Stimulated activated naive B cell treated with anti-CD40 and anti-IgM and Interleukin-4, amounts not matched to agents 10 μg/mL and 1 μg/mL and 100 μg/mL, for 72 hours (primary cell): Measurements from ENCODE around the gene LGR4.

ENCODE experiments used
- ATAC-seq, 2 donors: fragments of 150-1000 bp; cut with Tn5 transposase; replicated peaks; 2 replicates each; pipeline ENCODE4 v1.10.0; 2021; ENCODE audit warnings: moderate library complexity in 1 of 2
- DNase-seq: peaks from one replicate; pipeline ENCODE4 v3.0.0; 2021
- H3K27ac Mint-ChIP-seq: one replicate; pipeline ENCODE4 v1.8.0; 2022; ENCODE audit warnings: mild to moderate bottlenecking, mixed read lengths
- H3K27me3 Mint-ChIP-seq, 2 donors: one replicate each; pipeline ENCODE4 v1.8.0; 2022; ENCODE audit warnings: mixed read lengths in 2 of 2
- H3K36me3 Mint-ChIP-seq, 2 donors: one replicate each; pipeline ENCODE4 v1.8.0; 2022; ENCODE audit warnings: mixed read lengths in 2 of 2, mild to moderate bottlenecking in 1 of 2
- H3K4me1 Mint-ChIP-seq, 2 donors: one replicate each; pipeline ENCODE4 v1.8.0; 2022; ENCODE audit warnings: mixed read lengths in 2 of 2, mild to moderate bottlenecking in 1 of 2
- H3K4me3 Mint-ChIP-seq, 2 donors: one replicate each; pipeline ENCODE4 v1.8.0; 2022; ENCODE audit warnings: mild to moderate bottlenecking in 2 of 2, mixed read lengths in 2 of 2, moderate library complexity in 1 of 2
- H3K9me3 Mint-ChIP-seq, 2 donors: one replicate each; pipeline ENCODE4 v1.8.0; 2022; ENCODE audit warnings: mixed read lengths in 2 of 2, mild to moderate bottlenecking in 1 of 2

LGR4 gene

GRCh38 chr11:27440090-27440489 is 32.5 kb downstream of the LGR4 start:
- no peak overlapping the region for H3K27ac Mint-ChIP-seq
- DNase-seq (no peak), ATAC-seq (no peak)
- peaks cover 8 to 14% of the 10 kb centered on the region in 2 donors for H3K27me3 Mint-ChIP-seq
- no peak overlapping the region for H3K4me3 Mint-ChIP-seq
- no peaks in the 10 kb centered on the region for H3K4me1 Mint-ChIP-seq
- H3K9me3 Mint-ChIP-seq = peaks cover 0 to 3% of the 10 kb centered on the region in 2 donors
- no peaks in the 10 kb centered on the region for H3K36me3 Mint-ChIP-seq

GRCh38 chr11:27438595-27438981 is 34.0 kb downstream of the LGR4 start:
- H3K4me3 Mint-ChIP-seq = no peak overlapping the region
- ATAC-seq (no peak), DNase-seq (no peak)
- H3K36me3 Mint-ChIP-seq = no peaks in the 10 kb centered on the region
- H3K27me3 Mint-ChIP-seq = peaks cover 8 to 9% of the 10 kb centered on the region in 2 donors
- no peak overlapping the region for H3K27ac Mint-ChIP-seq
- H3K4me1 Mint-ChIP-seq = no peaks in the 10 kb centered on the region
- peaks cover 0 to 3% of the 10 kb centered on the region in 2 donors for H3K9me3 Mint-ChIP-seq

DNA sequence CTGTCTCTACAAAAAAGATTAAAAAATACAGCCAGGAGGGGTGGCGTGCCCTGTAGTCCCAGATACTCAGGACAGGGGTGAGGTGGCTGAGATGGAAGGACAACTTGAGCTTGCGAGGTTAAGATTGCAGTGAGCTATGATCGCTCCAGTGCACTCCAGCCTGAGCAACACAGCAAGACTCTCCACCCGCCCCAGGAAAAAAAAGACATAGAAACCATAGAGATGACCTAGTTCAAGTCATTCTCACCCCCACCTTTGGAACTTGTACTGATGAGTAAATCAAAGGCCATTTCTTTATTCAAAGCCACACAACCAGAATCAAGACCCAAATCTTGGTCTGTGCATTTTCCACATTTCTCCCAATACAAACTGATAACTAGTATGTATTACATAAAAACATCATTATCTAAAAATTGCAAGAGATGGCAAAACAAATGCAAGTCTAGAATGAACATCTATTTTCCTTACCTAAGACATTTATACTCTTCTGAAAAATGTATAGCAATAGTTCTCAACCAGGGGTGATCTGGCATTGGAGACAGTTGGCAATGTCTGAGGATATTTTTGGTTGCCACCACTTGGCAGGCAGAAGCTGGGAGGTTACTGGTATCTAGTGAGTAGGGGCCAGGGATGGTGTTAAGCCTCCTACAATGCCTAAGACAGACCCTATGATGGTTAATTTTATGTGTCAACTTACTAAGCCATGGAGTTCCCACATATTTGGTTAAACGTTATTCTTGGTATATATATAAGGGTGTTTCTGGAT is 34.6 kb downstream of the LGR4 start:
- Mint-ChIP-seq H3K36me3 (no peaks in the 10 kb centered on the region), H3K4me1 (no peaks in the 10 kb centered on the region), H3K9me3 (peaks cover 0 to 3% of the 10 kb centered on the region in 2 donors), H3K4me3 (no peak overlapping the region), H3K27me3 (peaks cover 8 to 9% of the 10 kb centered on the region in 2 donors), H3K27ac (no peak overlapping the region)
- ATAC-seq = no peak
- no peak for DNase-seq

DNA sequence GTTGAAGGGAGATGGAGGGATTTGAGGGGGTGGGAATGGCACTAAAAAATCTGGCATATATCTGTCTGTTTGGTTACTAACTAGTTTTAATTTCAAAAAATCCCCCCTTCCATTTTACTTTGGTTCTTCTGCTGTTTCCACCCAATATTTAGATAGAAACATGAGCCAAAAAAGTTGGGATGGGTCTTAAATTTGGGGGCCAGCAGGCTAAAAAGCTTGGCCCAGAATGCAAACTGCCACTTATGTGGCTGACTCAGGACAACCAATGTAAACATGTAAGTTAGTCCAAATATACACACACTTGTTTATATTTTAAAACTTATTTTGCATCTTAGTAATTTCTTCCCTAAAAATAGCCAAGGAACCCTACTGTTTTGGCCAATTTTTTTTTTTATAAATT is 35.7 kb downstream of the LGR4 start:
- DNase-seq = no peak
- H3K4me3 Mint-ChIP-seq = no peak overlapping the region
- no peak for ATAC-seq
- peaks cover 0 to 3% of the 10 kb centered on the region in 2 donors for H3K9me3 Mint-ChIP-seq
- H3K36me3 Mint-ChIP-seq = no peaks in the 10 kb centered on the region
- H3K4me1 Mint-ChIP-seq = no peaks in the 10 kb centered on the region
- H3K27ac Mint-ChIP-seq = no peak overlapping the region
- peaks cover 7 to 8% of the 10 kb centered on the region in 2 donors for H3K27me3 Mint-ChIP-seq

- H3K27me3 Mint-ChIP-seq = peaks cover 0 to 4% of the 10 kb centered on the region in 2 donors
- H3K4me1 Mint-ChIP-seq = no peaks in the 10 kb centered on the region
- no peak for ATAC-seq
- H3K9me3 Mint-ChIP-seq = peaks cover 0 to 3% of the 10 kb centered on the region in 2 donors
- no peaks in the 10 kb centered on the region for H3K36me3 Mint-ChIP-seq
- H3K27ac Mint-ChIP-seq = no peak overlapping the region
- no peak for DNase-seq
- no peak overlapping the region for H3K4me3 Mint-ChIP-seq
Measured at GRCh38 chr11:27433742-27434141, 38.8 kb downstream of the LGR4 start.

- Mint-ChIP-seq H3K27me3 (peaks cover 0 to 4% of the 10 kb centered on the region in 2 donors), H3K27ac (no peak overlapping the region), H3K36me3 (no peaks in the 10 kb centered on the region), H3K9me3 (peaks cover 0 to 3% of the 10 kb centered on the region in 2 donors), H3K4me1 (no peaks in the 10 kb centered on the region), H3K4me3 (no peak overlapping the region)
- no peak for ATAC-seq
- DNase-seq = no peak
Measured at GRCh38 chr11:27431808-27432207, 40.8 kb downstream of the LGR4 start.

- no peaks in the 10 kb centered on the region for H3K36me3 Mint-ChIP-seq
- DNase-seq = no peak
- no peak for ATAC-seq
- no peaks in the 10 kb centered on the region for H3K4me1 Mint-ChIP-seq
- H3K4me3 Mint-ChIP-seq = no peak overlapping the region
- H3K27me3 Mint-ChIP-seq = no peaks in the 10 kb centered on the region
- no peak overlapping the region for H3K27ac Mint-ChIP-seq
- H3K9me3 Mint-ChIP-seq = no peaks in the 10 kb centered on the region
Measured at GRCh38 chr11:27429761-27430393, 42.7 kb downstream of the LGR4 start.

GRCh38 chr11:27427183-27427980 is 45.2 kb downstream of the LGR4 start:
- H3K36me3 Mint-ChIP-seq = no peaks in the 10 kb centered on the region
- no peaks in the 10 kb centered on the region for H3K4me1 Mint-ChIP-seq
- no peaks in the 10 kb centered on the region for H3K9me3 Mint-ChIP-seq
- no peak overlapping the region for H3K27ac Mint-ChIP-seq
- no peak for DNase-seq
- no peaks in the 10 kb centered on the region for H3K27me3 Mint-ChIP-seq
- no peak overlapping the region for H3K4me3 Mint-ChIP-seq
- no peak for ATAC-seq

DNA sequence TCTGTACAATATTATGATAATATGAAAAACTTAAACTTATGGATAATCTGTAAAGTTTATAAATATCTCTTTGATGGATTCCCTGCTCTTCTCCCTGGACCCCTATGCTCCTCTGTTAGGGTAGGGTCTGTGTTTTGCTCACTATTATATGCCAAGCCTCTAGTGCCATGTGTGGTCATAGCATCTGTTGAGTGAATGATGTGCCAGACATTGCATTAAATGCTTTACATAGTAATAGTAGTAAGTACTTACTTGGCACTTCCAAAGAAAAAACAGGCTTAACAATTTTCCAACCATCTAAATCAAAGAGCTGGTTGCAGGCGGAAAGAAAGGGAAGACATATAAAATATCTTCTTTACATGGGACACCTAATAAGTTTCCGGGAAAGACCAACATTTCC is 46.8 kb downstream of the LGR4 start:
- no peak for DNase-seq
- no peaks in the 10 kb centered on the region for H3K36me3 Mint-ChIP-seq
- H3K4me1 Mint-ChIP-seq = no peaks in the 10 kb centered on the region
- no peaks in the 10 kb centered on the region for H3K9me3 Mint-ChIP-seq
- no peaks in the 10 kb centered on the region for H3K27me3 Mint-ChIP-seq
- no peak overlapping the region for H3K4me3 Mint-ChIP-seq
- ATAC-seq = no peak
- H3K27ac Mint-ChIP-seq = no peak overlapping the region

GRCh38 chr11:27423125-27423524 is 49.5 kb downstream of the LGR4 start:
- DNase-seq (no peak), ATAC-seq (no peak)
- Mint-ChIP-seq H3K36me3 (no peaks in the 10 kb centered on the region), H3K27ac (no peak overlapping the region), H3K9me3 (no peaks in the 10 kb centered on the region), H3K4me1 (no peaks in the 10 kb centered on the region), H3K4me3 (no peak overlapping the region), H3K27me3 (no peaks in the 10 kb centered on the region)

DNA sequence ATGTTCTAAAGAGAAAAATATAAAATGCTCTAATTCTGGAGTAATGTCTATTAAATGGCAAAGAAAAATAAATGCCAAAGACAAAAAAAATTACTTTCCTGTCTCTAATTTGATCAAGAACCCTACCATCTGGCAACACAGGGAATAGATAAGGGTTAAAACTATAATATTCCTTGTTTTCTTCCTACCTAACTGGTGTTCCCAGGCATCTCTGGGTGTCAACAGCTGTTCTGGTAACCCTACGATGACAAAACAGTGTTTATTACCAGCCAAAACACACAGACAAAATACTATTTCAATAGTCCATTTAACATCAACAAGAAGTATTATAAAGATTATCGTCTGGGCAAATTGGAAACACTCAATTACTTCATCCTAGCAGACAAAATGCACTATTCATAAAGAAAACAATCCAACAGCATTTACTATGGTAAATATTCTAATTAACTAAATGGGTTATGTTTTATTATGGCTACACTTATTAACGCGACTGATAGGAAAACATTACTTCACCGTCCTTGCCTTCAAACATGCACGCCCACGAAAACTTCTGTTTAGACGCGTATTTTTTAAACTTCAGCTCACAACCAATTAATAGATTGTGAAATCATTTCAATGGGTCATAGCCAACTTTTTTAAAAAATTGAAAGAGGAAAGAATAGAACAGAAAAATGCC is 50.6 kb downstream of the LGR4 start:
- H3K4me1 Mint-ChIP-seq = no peaks in the 10 kb centered on the region
- ATAC-seq (no peak), DNase-seq (no peak)
- H3K27ac Mint-ChIP-seq = no peak overlapping the region
- H3K4me3 Mint-ChIP-seq = no peak overlapping the region
- H3K9me3 Mint-ChIP-seq = no peaks in the 10 kb centered on the region
- no peaks in the 10 kb centered on the region for H3K27me3 Mint-ChIP-seq
- no peaks in the 10 kb centered on the region for H3K36me3 Mint-ChIP-seq

DNA sequence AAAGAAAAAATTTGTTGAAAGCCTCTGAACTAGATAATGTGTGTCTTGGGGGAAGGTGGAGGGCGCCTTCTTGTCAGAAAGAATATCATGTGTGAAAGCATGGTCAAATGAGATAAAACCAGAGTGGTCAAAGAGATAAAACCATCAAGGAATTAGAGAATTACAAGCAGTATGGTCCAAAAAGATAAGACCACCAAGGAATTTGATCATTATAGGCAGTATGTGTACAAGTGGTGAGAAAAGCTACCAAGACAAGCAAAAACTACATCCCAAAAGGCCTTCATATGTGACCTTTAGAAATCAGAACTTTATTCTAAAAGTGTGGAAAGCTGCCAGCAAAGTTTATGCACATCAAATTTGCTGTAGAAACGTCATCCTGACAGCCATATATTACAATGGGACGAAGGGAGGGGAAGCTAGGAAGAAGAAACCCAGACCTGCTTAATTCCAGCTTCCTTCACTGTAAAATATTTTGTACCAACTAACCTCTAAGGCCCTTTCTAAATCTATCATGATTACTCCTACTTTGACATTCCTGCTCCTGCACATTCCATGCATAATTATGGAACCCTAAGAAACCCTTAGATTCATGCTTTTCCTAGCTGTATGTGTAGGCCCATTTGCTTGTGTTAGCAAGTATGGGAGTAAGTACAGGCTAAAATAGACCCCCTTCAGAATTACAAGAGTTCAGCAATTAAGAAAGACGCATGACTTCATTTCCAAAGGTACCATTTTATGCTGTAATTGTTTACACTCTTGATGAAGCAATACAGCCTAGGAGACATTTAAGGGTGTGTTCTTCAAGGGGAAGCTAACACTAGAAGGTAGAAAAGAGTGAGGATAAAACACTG is 51.6 kb downstream of the LGR4 start:
- DNase-seq (no peak), ATAC-seq (no peak)
- no peak overlapping the region for H3K4me3 Mint-ChIP-seq
- no peak overlapping the region for H3K27ac Mint-ChIP-seq
- no peaks in the 10 kb centered on the region for H3K27me3 Mint-ChIP-seq
- H3K4me1 Mint-ChIP-seq = no peaks in the 10 kb centered on the region
- no peaks in the 10 kb centered on the region for H3K36me3 Mint-ChIP-seq
- no peaks in the 10 kb centered on the region for H3K9me3 Mint-ChIP-seq

DNA sequence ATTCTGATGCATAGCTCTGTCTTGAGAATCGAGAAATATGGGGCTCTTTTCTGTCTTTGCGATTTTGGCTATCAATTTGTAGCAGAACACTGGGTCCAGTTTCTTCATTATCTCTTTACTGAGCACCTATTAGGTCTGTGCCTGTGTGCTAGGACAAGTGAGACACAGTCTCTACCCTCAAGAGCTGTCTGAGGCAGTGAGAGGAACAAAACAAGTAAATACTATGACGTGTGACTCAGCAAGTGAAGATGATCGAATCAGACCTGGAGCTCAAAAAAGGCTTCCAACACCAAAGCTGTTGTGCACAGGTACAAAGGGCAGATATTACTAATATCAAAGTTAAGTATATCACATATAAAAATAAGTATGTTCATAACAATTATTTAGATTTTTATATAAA is 52.4 kb downstream of the LGR4 start:
- H3K9me3 Mint-ChIP-seq = no peaks in the 10 kb centered on the region
- ATAC-seq (no peak), DNase-seq (no peak)
- H3K36me3 Mint-ChIP-seq = no peaks in the 10 kb centered on the region
- no peaks in the 10 kb centered on the region for H3K27me3 Mint-ChIP-seq
- H3K4me1 Mint-ChIP-seq = no peaks in the 10 kb centered on the region
- no peak overlapping the region for H3K4me3 Mint-ChIP-seq
- no peak overlapping the region for H3K27ac Mint-ChIP-seq

DNA sequence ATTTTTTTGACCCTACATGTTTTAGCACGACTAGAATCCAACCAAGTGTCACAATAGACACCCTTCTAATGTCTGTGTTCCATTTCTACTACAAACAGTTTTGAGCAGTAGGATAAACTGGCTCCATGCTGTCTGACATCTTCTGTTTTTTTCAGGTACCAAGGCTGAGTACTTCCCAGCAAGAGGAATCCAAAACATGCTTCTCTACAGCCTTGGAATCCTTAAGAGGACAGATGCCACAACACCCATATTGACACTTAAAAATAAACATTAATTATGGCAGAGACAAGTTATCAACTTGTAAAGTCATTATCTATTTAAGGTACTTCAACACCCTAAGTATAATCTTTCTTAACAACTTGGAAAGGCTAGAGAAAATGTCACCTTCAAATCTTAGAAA is 54.2 kb downstream of the LGR4 start:
- H3K4me1 Mint-ChIP-seq = no peaks in the 10 kb centered on the region
- H3K4me3 Mint-ChIP-seq = no peak overlapping the region
- H3K27ac Mint-ChIP-seq = no peak overlapping the region
- DNase-seq = no peak
- no peaks in the 10 kb centered on the region for H3K36me3 Mint-ChIP-seq
- H3K27me3 Mint-ChIP-seq = peaks cover 0 to 8% of the 10 kb centered on the region in 2 donors
- H3K9me3 Mint-ChIP-seq = no peaks in the 10 kb centered on the region
- no peak for ATAC-seq
